Stimulated activated CD8-positive, alpha-beta memory T cell treated with anti-CD3 and anti-CD28 coated beads, Interleukin-15, amount 100 ng/mL, for 48 hours (primary cell): ENCODE data around the gene LHPP.
A peak's percentile ranks its signal among the peaks of the same experiment; 100 is the strongest.
"Not testable (repeated sequence)": the region's sequence is repeated elsewhere in the genome, so short reads cannot be mapped to it uniquely, and the experiment has no call there.

ENCODE experiments used
- DNase-seq, 2 donors: peaks; one replicate each; pipeline ENCODE4 v3.0.0-alpha.2; 2020; ENCODE audit warnings: low read depth in 2 of 2

The LHPP gene

GRCh38 chr10:124537166-124537725, 75.6 kb downstream of the LHPP start:
- no peak for DNase-seq

- DNase-seq = no peak
These were observed 76.3 kb downstream of the LHPP start for GRCh38 chr10:124537891-124538290.

GRCh38 chr10:124538706-124539105, 77.1 kb downstream of the LHPP start:
- no peak for DNase-seq

- peak; percentile 42 for DNase-seq
These were observed 78.5 kb downstream of the LHPP start for GRCh38 chr10:124539935-124540641.

- DNase-seq = no peak
These were observed 79.7 kb downstream of the LHPP start for GRCh38 chr10:124541076-124541903.

GRCh38 chr10:124542336-124542735, 80.7 kb downstream of the LHPP start:
- no peak for DNase-seq

GRCh38 chr10:124543146-124543545, 81.5 kb downstream of the LHPP start:
- DNase-seq = no peak

- no peak for DNase-seq
These were observed 82.3 kb downstream of the LHPP start for GRCh38 chr10:124543971-124544370.

GRCh38 chr10:124544711-124545110, 83.1 kb downstream of the LHPP start:
- no peak for DNase-seq

GRCh38 chr10:124545351-124546054, 83.9 kb downstream of the LHPP start:
- no peak for DNase-seq

- DNase-seq = no peak
These were observed 84.4 kb downstream of the LHPP start for GRCh38 chr10:124546055-124546369.

GRCh38 chr10:124546957-124547646, 85.5 kb downstream of the LHPP start:
- no peak for DNase-seq

GRCh38 chr10:124547647-124548168, 86.1 kb downstream of the LHPP start:
- DNase-seq = no peak

- not testable (repeated sequence) for DNase-seq
These were observed 87.5 kb downstream of the LHPP start for GRCh38 chr10:124549171-124549570.

- no peak for DNase-seq
These were observed 88.8 kb downstream of the LHPP start for GRCh38 chr10:124550293-124551034.

- DNase-seq = no peak
These were observed 89.5 kb downstream of the LHPP start for GRCh38 chr10:124551097-124551496.

GRCh38 chr10:124551755-124552154, 90.1 kb downstream of the LHPP start:
- no peak for DNase-seq

GRCh38 chr10:124552691-124553276, 91.2 kb downstream of the LHPP start:
- DNase-seq = no peak

- no peak for DNase-seq
These were observed 92.6 kb downstream of the LHPP start for GRCh38 chr10:124554085-124554858.

- no peak for DNase-seq
These were observed 95.5 kb downstream of the LHPP start for GRCh38 chr10:124557167-124557566.
